ENCODE measurements around the gene APPL1. TPM values are rescaled to one million over a fixed set of nuclear protein-coding genes. Genes with fewer than 3 reads are reported as not detected.

Gene APPL1
- total and polyA plus RNA-seq, 9 of the 15 experiments (the other 6 are each of a cell fraction or from before 2014, with no cell fraction given) = 2.8 to 12.3 (median 7.1) TPM

DNA sequence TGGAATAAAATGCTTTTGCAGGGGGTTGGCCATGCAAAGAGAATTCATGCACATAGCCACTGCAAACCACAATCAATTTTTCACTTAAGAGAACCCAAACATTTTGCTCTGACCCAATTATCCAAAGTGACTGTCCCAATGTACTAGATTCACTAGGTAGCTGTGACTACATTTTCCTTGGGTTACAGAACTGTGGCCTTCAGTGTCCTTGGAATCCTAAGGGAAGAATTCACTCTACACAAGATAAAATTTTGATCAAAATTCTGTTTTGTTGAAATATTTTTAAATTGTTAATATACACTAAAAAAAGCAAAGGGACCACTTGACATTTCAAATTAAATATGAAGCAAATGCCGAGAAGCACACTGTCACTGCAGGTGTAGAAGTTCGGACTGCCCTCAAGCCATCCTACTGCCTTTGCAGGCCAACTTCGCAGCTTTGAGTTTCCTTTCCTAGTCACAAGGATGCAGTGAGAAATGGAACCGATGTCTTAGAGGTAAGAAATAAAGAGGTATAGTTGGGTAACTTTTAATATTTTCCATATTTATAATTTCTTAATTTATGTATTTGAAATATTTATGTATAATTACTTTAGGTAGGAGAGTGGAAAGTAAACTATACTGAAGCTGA lies 65.5 kb downstream of the APPL1 start:
- ChIA-PET CTCF (ENCODE audit: low intra/inter-chr PET ratio) (no interaction called here), POLR2A (interaction anchor here (0.6 kb wide), 1 partner anchor 9 kb away, joined by 3 read pairs; no protein-coding TSS in a partner anchor)
- ATAC-seq (no peak), DNase-seq (ENCODE audit: extremely low read depth in 1 of 4, low spot score in 3 of 4) (no peak), FAIRE-seq (no peak)
- TF ChIP-seq, protein P1, sequence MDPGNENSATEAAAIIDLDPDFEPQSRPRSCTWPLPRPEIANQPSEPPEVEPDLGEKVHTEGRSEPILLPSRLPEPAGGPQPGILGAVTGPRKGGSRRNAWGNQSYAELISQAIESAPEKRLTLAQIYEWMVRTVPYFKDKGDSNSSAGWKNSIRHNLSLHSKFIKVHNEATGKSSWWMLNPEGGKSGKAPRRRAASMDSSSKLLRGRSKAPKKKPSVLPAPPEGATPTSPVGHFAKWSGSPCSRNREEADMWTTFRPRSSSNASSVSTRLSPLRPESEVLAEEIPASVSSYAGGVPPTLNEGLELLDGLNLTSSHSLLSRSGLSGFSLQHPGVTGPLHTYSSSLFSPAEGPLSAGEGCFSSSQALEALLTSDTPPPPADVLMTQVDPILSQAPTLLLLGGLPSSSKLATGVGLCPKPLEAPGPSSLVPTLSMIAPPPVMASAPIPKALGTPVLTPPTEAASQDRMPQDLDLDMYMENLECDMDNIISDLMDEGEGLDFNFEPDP (CRISPR knock-in tag; IDR thresholded peaks at IDR 0.05) = no peak
- TF ChIP-seq CBX8 (IDR thresholded peaks at IDR 0.05; ENCODE audit: borderline replicate concordance, extremely low read depth, low read depth, low read length, poor library complexity, severe bottlenecking) = peak; percentile 50
- in situ Hi-C loops (cut with MboI) (no loop called here), intact Hi-C loops (cut with micrococcal nuclease) (no loop called here)
- Histone ChIP-seq H3K9ac (ENCODE audit: insufficient read depth in 1 of 2, low read depth in 2 of 2, low read length in 2 of 2) (no peak overlapping the region), H3K36me3 (ENCODE audit: control insufficient read depth, insufficient read depth, low read length) (no peaks in the 10 kb centered on the region), H3K4me1 (replicated peaks in 1 of 2; ENCODE audit: control insufficient read depth in 2 of 2, insufficient read depth in 2 of 2, low read length in 2 of 2) (no peaks in the 10 kb centered on the region), H3K27ac (ENCODE audit: extremely low read depth, low read depth, low read length) (no peak overlapping the region), H4K20me1 (replicated peaks; ENCODE audit: control insufficient read depth, insufficient read depth, low read length) (no peaks in the 10 kb centered on the region), H3K27me3 (ENCODE audit: control insufficient read depth in 2 of 2, insufficient read depth in 2 of 2, low read length in 2 of 2) (no peaks in the 10 kb centered on the region), H3K79me2 (ENCODE audit: control insufficient read depth, insufficient read depth, low read length) (no peaks in the 10 kb centered on the region), H3K4me3 (no peak overlapping the region), H3K9me3 (replicated peaks; ENCODE audit: control insufficient read depth, insufficient read depth, low read depth, low read length) (no peaks in the 10 kb centered on the region), H3K9me1 (ENCODE audit: control insufficient read depth, insufficient read depth, low read length) (no peaks in the 10 kb centered on the region), H3K4me2 (ENCODE audit: insufficient read depth, low read length) (no peak overlapping the region), H2AFZ (ENCODE audit: low read depth, low read length) (no peak overlapping the region)
- BruUV-seq (replicated peaks) = no TSS peak
- WGBS (ENCODE audit: insufficient coverage, low coverage, missing lambda C conversion rate) = 6% methylated on average over 4 of the region's 4 CpGs

- Histone ChIP-seq H3K27me3 (ENCODE audit: control insufficient read depth in 2 of 2, insufficient read depth in 2 of 2, low read length in 2 of 2) (no peaks in the 10 kb centered on the region; a peak in 1 of 5 replicates), H4K20me1 (replicated peaks; ENCODE audit: control insufficient read depth, insufficient read depth, low read length) (no peaks in the 10 kb centered on the region), H3K79me2 (ENCODE audit: control insufficient read depth, insufficient read depth, low read length) (no peaks in the 10 kb centered on the region), H3K4me3 (no peak overlapping the region), H3K9me1 (ENCODE audit: control insufficient read depth, insufficient read depth, low read length) (no peaks in the 10 kb centered on the region), H3K9me3 (replicated peaks; ENCODE audit: control insufficient read depth, insufficient read depth, low read depth, low read length) (no peaks in the 10 kb centered on the region), H3K4me1 (replicated peaks in 1 of 2; ENCODE audit: control insufficient read depth in 2 of 2, insufficient read depth in 2 of 2, low read length in 2 of 2) (no peaks in the 10 kb centered on the region; a peak in 1 of 5 replicates), H3K36me3 (ENCODE audit: control insufficient read depth, insufficient read depth, low read length) (no peaks in the 10 kb centered on the region), H3K9ac (ENCODE audit: insufficient read depth in 1 of 2, low read depth in 2 of 2, low read length in 2 of 2) (no peak overlapping the region), H2AFZ (ENCODE audit: low read depth, low read length) (no peak overlapping the region), H3K27ac (ENCODE audit: extremely low read depth, low read depth, low read length) (no peak overlapping the region), H3K4me2 (ENCODE audit: insufficient read depth, low read length) (no peak overlapping the region)
- no TSS peak for BruUV-seq (replicated peaks)
- POLR2A ChIA-PET = interaction anchor here (0.7 kb wide), 1 partner anchor 77 kb away, joined by 3 read pairs; no protein-coding TSS in a partner anchor
- CTCF ChIA-PET (ENCODE audit: low intra/inter-chr PET ratio) = no interaction called here
- FAIRE-seq (no peak), ATAC-seq (no peak), DNase-seq (ENCODE audit: extremely low read depth in 1 of 4, low spot score in 3 of 4) (no peak)
- 15% methylated on average over 1 of the region's 1 CpG for WGBS (ENCODE audit: insufficient coverage, low coverage, missing lambda C conversion rate)
- in situ Hi-C loops (cut with MboI) (no loop called here), intact Hi-C loops (cut with micrococcal nuclease) (no loop called here)
- TF ChIP-seq HOXB6 (CRISPR knock-in tag; IDR thresholded peaks at IDR 0.05; ENCODE audit: borderline replicate concordance) = no peak
- no peak for TF ChIP-seq ATF1 (CRISPR knock-in tag; IDR thresholded peaks at IDR 0.05)
- no peak for TF ChIP-seq ATF1 (tag; IDR thresholded peaks at IDR 0.05)
- TF ChIP-seq, protein P2, sequence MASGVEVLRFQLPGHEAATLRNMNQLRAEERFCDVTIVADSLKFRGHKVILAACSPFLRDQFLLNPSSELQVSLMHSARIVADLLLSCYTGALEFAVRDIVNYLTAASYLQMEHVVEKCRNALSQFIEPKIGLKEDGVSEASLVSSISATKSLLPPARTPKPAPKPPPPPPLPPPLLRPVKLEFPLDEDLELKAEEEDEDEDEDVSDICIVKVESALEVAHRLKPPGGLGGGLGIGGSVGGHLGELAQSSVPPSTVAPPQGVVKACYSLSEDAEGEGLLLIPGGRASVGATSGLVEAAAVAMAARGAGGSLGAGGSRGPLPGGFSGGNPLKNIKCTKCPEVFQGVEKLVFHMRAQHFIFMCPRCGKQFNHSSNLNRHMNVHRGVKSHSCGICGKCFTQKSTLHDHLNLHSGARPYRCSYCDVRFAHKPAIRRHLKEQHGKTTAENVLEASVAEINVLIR (CRISPR knock-in tag; IDR thresholded peaks at IDR 0.05) = no peak
- TF ChIP-seq, protein P3, sequence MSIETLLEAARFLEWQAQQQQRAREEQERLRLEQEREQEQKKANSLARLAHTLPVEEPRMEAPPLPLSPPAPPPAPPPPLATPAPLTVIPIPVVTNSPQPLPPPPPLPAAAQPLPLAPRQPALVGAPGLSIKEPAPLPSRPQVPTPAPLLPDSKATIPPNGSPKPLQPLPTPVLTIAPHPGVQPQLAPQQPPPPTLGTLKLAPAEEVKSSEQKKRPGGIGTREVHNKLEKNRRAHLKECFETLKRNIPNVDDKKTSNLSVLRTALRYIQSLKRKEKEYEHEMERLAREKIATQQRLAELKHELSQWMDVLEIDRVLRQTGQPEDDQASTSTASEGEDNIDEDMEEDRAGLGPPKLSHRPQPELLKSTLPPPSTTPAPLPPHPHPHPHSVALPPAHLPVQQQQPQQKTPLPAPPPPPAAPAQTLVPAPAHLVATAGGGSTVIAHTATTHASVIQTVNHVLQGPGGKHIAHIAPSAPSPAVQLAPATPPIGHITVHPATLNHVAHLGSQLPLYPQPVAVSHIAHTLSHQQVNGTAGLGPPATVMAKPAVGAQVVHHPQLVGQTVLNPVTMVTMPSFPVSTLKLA (conservative IDR thresholded peaks at IDR 0.05) = no peak
- no peak for TF ChIP-seq ERF (CRISPR knock-in tag; IDR thresholded peaks at IDR 0.05)
- no peak for TF ChIP-seq RB1 (IDR thresholded peaks at IDR 0.05; ENCODE audit: low read depth)
- TF ChIP-seq, protein P1 (CRISPR knock-in tag; IDR thresholded peaks at IDR 0.05) = no peak
Measured at GRCh38 chr3:57298041-57298440, 70.5 kb downstream of the APPL1 start.

Measured in K562 (cell line).